Right lobe of liver (tissue), 4 donors: ENCODE data around the gene LEPR.

Experiments used
- CTCF ChIP-seq, 4 donors: fragments of 200-600 bp in 3 of 4; fragments of 450-650 bp in 1 of 4; IDR thresholded peaks; one replicate each; pipeline versions ENCODE4 v1.5.1 to v1.8.0; 2016 to 2022; ENCODE audit warnings: antibody characterized with exemption in 4 of 4, mild to moderate bottlenecking in 2 of 4
- POLR2A ChIP-seq: fragments of 450-650 bp; IDR thresholded peaks from one replicate; pipeline ENCODE4 v1.6.1; 2017; ENCODE audit warnings: antibody characterized with exemption, mild to moderate bottlenecking
- donor health status: DM: no; HTN: no; CAD: no.
- donor health status: DM: no; HTN: no; CAD: no.
- donor health status: DM: no; HTN: yes; CAD: no.

DNA sequence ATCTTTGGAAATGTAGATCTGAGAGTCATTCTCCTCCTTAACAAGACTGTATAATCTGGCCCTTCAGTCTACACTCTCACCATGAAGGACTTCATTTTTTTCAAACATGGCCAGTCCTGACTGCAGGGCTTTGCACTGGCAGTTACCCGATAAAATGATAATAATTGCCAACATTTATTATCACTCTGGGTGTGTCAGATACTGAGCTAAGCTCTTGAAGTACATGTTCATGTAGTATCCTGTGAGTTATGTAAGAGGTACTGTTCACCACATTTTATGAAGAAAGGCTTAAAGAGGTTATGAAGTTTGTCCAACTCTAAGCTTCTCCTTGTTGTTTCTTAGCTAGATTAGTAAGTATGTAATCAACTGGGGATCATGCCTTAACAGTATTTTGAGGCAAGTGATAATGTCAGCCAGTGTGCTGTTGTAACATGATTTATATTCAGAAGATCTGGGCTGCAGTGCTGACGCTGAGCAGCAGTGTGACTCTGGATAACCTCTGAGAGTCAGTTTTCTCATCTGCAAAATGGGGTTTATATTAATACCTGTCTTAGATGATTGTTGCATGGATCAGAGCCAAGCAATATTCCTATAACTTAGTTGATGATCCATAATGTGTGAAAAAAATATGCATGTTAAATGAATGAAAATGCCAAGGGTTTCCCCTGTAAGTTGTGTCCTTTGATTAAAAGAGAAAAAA, 42.1 kb upstream of the LEPR start:
- TF ChIP-seq CTCF (IDR thresholded peaks at IDR 0.05) (no peak), POLR2A (no peak)
